ENCODE results near the gene IRX2. TPM values are rescaled to one million over a fixed set of nuclear protein-coding genes. Genes with fewer than 3 reads are reported as not detected.

The IRX2 gene
- total RNA-seq, 8 experiments from 2014 or later: 0.76 to 13.9 (median 6.1) TPM

GRCh38 chr5:2701592-2701991 is 49.9 kb downstream of the IRX2 start:
- H3K27ac ChIP-seq: no peak overlapping the region
- in situ Hi-C loops (cut with MboI; ENCODE audit: low pct_unique_long_range_greater_than_20kb in 2 of 9, low sequenced_read_pairs in 9 of 9, unreplicated experiment in 9 of 9): no loop called here
- no peaks in the 10 kb centered on the region for H3K4me1 ChIP-seq (replicated peaks in 1 of 2)
- H3K4me3 ChIP-seq: no peak overlapping the region
- ATAC-seq (replicated peaks in 6 of 8): no peak
- whole genome bisulfite sequencing, 10 experiments: 63 to 100% (median 73%) methylated on average over 1 to 4 of the region's 10 CpGs; no CpG with 5 or more reads in 4 of the 10 experiments

- H3K4me3 ChIP-seq: no peak overlapping the region
- no peak overlapping the region for H3K27ac ChIP-seq
- in situ Hi-C loops (cut with MboI; ENCODE audit: low pct_unique_long_range_greater_than_20kb in 2 of 9, low sequenced_read_pairs in 9 of 9, unreplicated experiment in 9 of 9): no loop called here
- WGBS, 10 experiments: 20 to 85% (median 66%) methylated on average over 1 to 6 of the region's 8 CpGs; no CpG with 5 or more reads in 4 of the 10 experiments
- H3K4me1 ChIP-seq (replicated peaks in 1 of 2): no peaks in the 10 kb centered on the region
- ATAC-seq (replicated peaks in 6 of 8): no peak
These were observed 50.6 kb downstream of the IRX2 start for GRCh38 chr5:2700876-2701275.

GRCh38 chr5:2699686-2700085 is 51.8 kb downstream of the IRX2 start:
- 40 to 93% (median 40%) methylated on average over 1 to 10 of the region's 17 CpGs; no CpG with 5 or more reads in 7 of the 10 experiments for WGBS, 10 experiments
- H3K27ac ChIP-seq: no peak overlapping the region
- H3K4me1 ChIP-seq (replicated peaks in 1 of 2): no peaks in the 10 kb centered on the region
- H3K4me3 ChIP-seq: no peak overlapping the region
- in situ Hi-C loops (cut with MboI; ENCODE audit: low pct_unique_long_range_greater_than_20kb in 2 of 9, low sequenced_read_pairs in 9 of 9, unreplicated experiment in 9 of 9): no loop called here
- no peak for ATAC-seq (replicated peaks in 6 of 8)

- 65 to 100% (median 90%) methylated on average over 1 to 4 of the region's 8 CpGs; no CpG with 5 or more reads in 5 of the 10 experiments for WGBS, 10 experiments
- in situ Hi-C loops (cut with MboI; ENCODE audit: low pct_unique_long_range_greater_than_20kb in 2 of 9, low sequenced_read_pairs in 9 of 9, unreplicated experiment in 9 of 9): no loop called here
- H3K27ac ChIP-seq: no peak overlapping the region
- H3K4me3 ChIP-seq: no peak overlapping the region
- ATAC-seq (replicated peaks in 6 of 8): no peak
- H3K4me1 ChIP-seq (replicated peaks in 1 of 2): no peaks in the 10 kb centered on the region
These were observed 52.2 kb downstream of the IRX2 start for GRCh38 chr5:2699231-2699630.

- Histone ChIP-seq H3K27ac (no peak overlapping the region), H3K4me1 (replicated peaks in 1 of 2) (no peaks in the 10 kb centered on the region), H3K4me3 (no peak overlapping the region)
- WGBS, 10 experiments: 0 to 93% (median 78%) methylated on average over 1 to 13 of the region's 13 CpGs; no CpG with 5 or more reads in 2 of the 10 experiments
- in situ Hi-C loops (cut with MboI; ENCODE audit: low pct_unique_long_range_greater_than_20kb in 2 of 9, low sequenced_read_pairs in 9 of 9, unreplicated experiment in 9 of 9): no loop called here
- ATAC-seq (replicated peaks in 6 of 8): peak in 1 of 8 experiments; percentile 37
These were observed 52.9 kb downstream of the IRX2 start for GRCh38 chr5:2698581-2698980.

- H3K4me1 ChIP-seq (replicated peaks in 1 of 2): no peaks in the 10 kb centered on the region
- ATAC-seq (replicated peaks in 6 of 8): no peak
- WGBS, 10 experiments: 20 to 92% (median 78%) methylated on average over 2 to 11 of the region's 23 CpGs; no CpG with 5 or more reads in 1 of the 10 experiments
- H3K4me3 ChIP-seq: no peak overlapping the region
- in situ Hi-C loops (cut with MboI; ENCODE audit: low pct_unique_long_range_greater_than_20kb in 2 of 9, low sequenced_read_pairs in 9 of 9, unreplicated experiment in 9 of 9): no loop called here
- H3K27ac ChIP-seq: no peak overlapping the region
These were observed 53.9 kb downstream of the IRX2 start for GRCh38 chr5:2697446-2698200.

GRCh38 chr5:2697041-2697440 is 54.4 kb downstream of the IRX2 start:
- no peak for ATAC-seq (replicated peaks in 6 of 8)
- Histone ChIP-seq H3K4me3 (no peak overlapping the region), H3K4me1 (replicated peaks in 1 of 2) (no peaks in the 10 kb centered on the region), H3K27ac (no peak overlapping the region)
- 65 to 100% (median 82%) methylated on average over 2 to 9 of the region's 9 CpGs; no CpG with 5 or more reads in 2 of the 10 experiments for whole genome bisulfite sequencing, 10 experiments
- in situ Hi-C loops (cut with MboI; ENCODE audit: low pct_unique_long_range_greater_than_20kb in 2 of 9, low sequenced_read_pairs in 9 of 9, unreplicated experiment in 9 of 9): no loop called here

Measured in motor neuron (in vitro differentiated cells).